HG03064 (cell line): Measurements from ENCODE around the gene FBL.
"Not testable (repeated sequence)": the region's sequence is repeated elsewhere in the genome, so short reads cannot be mapped to it uniquely, and the experiment has no call there.

ENCODE experiments used
- ATAC-seq: cut with Tn5 transposase; IDR thresholded peaks from one replicate; pipeline ENCODE4 v1.9.1; 2021; ENCODE audit warnings: low read depth; ENCODE audit not compliant: unreplicated experiment

Gene FBL

DNA sequence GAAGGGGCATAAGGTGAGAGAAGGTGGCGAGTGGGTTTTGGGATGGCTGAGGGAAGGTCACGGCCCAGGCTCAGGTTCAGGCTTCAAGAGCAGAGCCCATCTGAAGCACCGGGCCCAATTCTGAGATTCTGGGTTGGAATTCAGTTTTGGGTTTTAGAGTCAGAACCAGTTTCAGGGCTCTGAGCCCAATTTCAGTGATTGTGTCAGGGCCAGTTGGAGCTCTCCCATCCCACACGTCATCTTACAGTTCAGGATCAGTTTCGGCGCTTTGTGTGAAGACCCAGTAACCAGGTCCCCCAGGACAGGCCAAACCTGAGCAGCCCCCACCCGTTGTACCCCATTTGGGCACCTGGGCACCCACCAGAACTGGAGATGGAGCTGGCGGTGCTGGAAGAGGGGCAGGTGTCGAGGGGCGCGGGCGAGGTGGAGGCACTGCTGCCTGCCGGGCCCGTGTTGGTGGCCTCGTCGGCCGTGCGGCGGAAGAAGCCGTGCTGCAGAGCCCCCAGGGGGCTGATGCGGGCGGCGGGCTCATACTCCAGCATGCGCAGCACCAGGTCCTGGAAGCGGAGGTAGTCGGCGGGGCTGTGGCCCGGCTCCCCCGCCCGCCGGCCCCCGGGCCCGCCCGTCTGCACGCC, 19.8 kb downstream of the FBL start:
- ATAC-seq = no peak

DNA sequence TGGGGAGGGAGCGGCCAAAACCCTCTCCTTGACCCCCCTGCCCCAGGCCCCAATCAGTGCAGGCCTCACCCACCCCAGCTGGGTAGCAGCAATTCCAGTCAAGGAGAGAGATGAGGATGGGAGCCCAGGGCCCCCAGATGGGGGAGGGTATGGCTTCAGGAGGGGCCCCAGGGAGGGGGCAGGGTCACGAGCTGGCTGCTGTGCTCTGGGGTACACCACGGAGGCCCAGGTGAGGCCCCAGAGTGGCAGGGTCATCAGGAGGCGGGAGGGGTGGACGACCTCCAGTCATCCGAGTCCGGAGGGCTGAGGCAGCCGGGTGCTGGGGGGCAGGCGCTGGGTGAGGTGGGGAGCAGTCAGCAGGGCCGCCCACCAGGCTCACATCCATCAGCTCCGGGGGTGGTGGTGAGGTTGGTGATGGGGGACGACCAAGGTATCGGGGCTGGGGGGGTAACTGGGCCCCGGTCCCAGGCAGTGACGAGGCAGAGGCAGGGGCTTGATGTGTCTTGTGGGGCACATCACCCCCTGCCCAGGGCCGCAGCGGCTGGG, 20.6 kb downstream of the FBL start:
- no peak for ATAC-seq

DNA sequence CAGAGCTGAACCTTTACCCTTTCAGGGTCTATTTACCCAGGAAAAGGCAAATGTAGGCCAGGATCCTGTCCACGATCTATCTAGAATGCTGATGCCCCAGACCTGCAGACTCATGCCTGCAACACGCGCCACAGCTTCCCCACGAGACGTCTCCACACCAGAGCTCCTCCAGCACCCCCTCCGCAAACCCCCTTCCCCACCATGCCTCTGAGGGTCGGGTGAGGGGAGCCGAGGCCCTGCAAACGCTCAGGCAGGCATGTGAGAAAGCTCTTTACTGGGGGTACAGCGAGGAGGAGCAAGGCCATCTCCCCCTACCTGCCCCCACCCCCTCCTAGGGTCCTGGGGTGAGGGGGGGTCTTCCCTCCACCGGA, 21.1 kb downstream of the FBL start:
- ATAC-seq = no peak

- ATAC-seq = peak; percentile 82
Observed at GRCh38 chr19:39824143-39825092, 21.8 kb downstream of the FBL start.

- no peak for ATAC-seq
Observed at GRCh38 chr19:39823686-39824085, 22.5 kb downstream of the FBL start.

GRCh38 chr19:39820696-39821095, 25.5 kb downstream of the FBL start:
- no peak for ATAC-seq

DNA sequence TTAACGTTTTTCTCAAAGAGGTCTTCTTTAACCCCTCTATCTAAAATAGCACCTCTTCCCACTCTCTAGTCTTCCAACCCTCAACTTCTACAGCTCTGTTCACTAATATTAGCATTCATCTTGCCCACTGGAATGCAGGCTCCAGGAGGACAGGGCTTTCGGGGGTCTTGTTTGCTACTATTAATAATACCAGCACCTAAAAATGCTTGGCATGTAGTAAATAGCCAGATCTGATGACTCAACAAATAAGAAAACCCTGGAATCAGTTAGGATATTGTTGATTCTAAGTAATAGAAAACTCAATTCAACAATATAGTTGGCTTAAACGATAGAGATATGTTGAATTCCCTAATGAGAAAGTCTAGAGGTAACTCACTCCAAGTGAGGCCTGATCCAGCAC, 26.4 kb downstream of the FBL start:
- ATAC-seq = no peak

DNA sequence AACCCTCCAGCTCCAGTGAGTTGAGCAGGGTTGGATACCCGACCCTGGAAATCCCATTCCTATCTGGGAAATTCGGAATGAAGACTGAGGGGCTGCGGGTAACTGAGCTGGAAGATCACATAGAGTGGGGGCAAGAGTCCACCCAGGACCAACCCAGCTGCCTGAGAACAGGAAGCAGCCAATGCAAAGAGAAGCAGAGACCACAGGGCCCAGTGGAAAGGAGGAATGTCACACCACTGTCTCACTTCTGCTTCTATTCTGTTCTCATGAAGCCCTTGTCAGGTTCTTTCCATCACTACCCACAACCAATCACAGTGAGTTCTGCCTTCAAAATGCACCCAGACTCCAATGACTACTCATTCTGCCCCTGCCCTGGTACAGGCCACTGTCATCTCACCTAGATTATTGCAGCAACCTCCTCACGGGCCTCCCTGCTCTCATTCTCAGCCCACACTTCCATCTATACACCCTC, 27.5 kb downstream of the FBL start:
- no peak for ATAC-seq

GRCh38 chr19:39817888-39818561, 28.2 kb downstream of the FBL start:
- no peak for ATAC-seq

- no peak for ATAC-seq
Observed at GRCh38 chr19:39816287-39817048, 29.7 kb downstream of the FBL start.

DNA sequence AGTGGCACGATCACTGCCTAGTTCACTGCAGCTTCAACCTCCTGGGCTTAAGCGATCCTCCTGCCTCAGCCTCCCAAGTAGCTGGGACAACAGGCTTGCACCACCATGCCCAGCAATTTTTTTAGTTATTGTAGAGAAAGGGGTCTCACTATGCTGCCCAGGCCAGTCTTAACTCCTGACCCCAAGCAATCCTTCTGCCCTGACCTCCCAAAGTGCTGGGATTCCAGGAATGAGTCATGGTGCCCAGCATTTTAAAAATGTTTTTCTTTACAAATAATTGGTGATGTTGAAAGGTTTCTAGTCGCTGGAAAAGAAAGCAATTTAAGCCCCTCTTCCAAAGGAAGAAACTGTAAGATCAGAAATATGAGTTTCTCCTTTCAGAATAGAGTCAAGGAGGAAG, 31.6 kb downstream of the FBL start:
- no peak for ATAC-seq

- ATAC-seq = not testable (repeated sequence)
Observed at GRCh38 chr19:39814111-39814510, 32.1 kb downstream of the FBL start.

- no peak for ATAC-seq
Observed at GRCh38 chr19:39813264-39813993, 32.8 kb downstream of the FBL start.

- ATAC-seq = no peak
Observed at GRCh38 chr19:39811064-39811463, 35.1 kb downstream of the FBL start.

GRCh38 chr19:39810424-39810823, 35.8 kb downstream of the FBL start:
- no peak for ATAC-seq

GRCh38 chr19:39809368-39809767, 36.8 kb downstream of the FBL start:
- no peak for ATAC-seq

DNA sequence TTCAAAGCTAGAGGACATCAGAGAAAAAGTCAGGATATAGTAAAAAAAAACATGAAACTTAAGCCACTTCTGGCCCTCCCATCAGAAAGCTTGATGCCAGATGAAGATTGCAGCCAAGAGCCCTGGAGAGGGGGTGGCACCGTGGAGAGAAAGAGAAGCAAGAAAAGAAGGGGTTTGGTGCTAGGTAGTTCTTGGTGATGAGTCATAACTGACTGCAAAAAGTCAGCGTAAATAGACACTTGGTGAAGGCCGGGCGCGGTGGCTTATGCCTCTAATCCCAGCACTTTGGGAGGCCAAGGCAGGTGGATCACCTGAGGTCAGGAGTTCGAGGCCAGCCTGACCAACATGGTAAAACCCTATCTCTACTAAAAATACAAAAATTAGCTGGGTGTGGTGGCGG, 37.5 kb downstream of the FBL start:
- ATAC-seq = not testable (repeated sequence)

DNA sequence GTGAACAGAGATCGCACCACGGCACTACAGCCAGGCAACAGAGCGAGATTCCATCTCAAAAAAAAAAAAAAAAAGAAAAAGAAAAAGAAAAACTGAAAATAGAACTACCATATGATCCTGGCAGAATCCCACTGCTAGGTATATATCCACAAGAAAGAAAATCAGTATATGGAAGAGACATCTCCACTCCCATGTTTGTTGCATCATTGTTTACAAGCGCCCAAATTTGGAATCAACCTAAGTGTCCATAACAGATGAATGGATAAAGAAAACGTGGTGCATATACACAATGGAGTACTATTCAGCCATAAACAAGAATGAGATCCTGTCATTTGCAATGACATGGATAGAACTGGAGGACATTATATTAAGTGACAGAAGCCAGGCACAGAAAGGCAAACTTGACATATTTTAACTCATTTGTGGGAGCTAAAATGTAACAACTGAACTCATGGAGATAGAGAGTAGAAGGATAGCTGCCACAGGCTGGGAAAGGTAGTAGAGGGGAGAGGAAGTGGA, 38.3 kb downstream of the FBL start:
- no peak for ATAC-seq

DNA sequence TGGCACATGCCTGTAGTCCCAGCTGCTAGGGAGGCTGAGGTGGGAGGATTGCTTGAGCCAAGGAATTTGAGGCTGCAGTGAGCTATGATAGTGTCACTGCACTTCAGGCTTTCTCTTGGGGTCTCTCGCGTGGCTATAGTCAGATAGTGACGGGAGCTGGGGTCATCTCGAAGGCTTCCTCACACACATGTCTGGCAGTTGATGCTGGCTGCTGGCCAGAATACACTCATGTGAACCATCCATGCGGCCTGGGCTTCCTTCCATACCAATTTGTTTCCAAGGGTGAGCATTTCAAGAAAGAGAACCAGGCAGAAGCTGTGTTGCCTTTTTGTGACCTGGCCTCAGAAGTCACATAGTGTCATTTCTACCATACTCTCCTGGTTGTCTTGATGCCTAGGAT, 41.1 kb downstream of the FBL start:
- no peak for ATAC-seq
